HCT116 (cell line): ENCODE data around the gene MS4A15. TPM values are rescaled to one million over a fixed set of nuclear protein-coding genes. Genes with fewer than 3 reads are reported as not detected.

Experiments
- ATAC-seq: fragments of 200-7000 bp; cut with Tn5 transposase; 2 replicates; pipeline ENCODE4 v1.9.1; 2020; ENCODE audit warnings: mild to moderate bottlenecking, moderate library complexity
- BruUV-seq: library from RNA; stranded (reverse); fragments of 400-500 nt; replicated peaks from 2 replicates; lab custom pipeline; 2021; lab: Mats Ljungman, UMichigan
- CTCF ChIA-PET: fragments of 300-600 bp; sonication (Branson Sonifier 250); formaldehyde crosslinking; loops from one replicate; lab custom pipeline; 2021; ENCODE audit warnings: antibody characterized with exemption; lab: Charles Lee
- POLR2A ChIA-PET: fragments of 300-600, 350-600 bp; sonication (Branson Sonifier 250); formaldehyde crosslinking; loops from one replicate; lab custom pipeline; 2021; ENCODE audit warnings: antibody characterized with exemption; lab: Charles Lee
- RAD21 ChIA-PET, 2 experiments: fragments of 300-600 bp; sonication (Branson Sonifier 250); formaldehyde crosslinking; loops; one replicate each; lab custom pipeline; 2023; ENCODE audit warnings: low total read pairs in 2 of 2; ENCODE audit not compliant: uncharacterized antibody in 2 of 2, unreplicated experiment in 2 of 2, low non-redundant PET in 1 of 2; lab: Charles Lee
- DNase-seq: peaks from one replicate; pipeline ENCODE4 v3.0.0-alpha.2; 2010; ENCODE audit warnings: low read depth, low spot score
- H2AFZ ChIP-seq: fragments of 200-600 bp; shearing (Covaris generic), sonication (generic); 2 replicates; pipeline ENCODE4 v1.6.1; 2017; ENCODE audit warnings: low read depth, mixed run types, mixed read lengths, antibody characterized with exemption, low read length; ENCODE audit not compliant: poor library complexity, severe bottlenecking
- H3K27ac ChIP-seq: 2 replicates; pipeline ENCODE4 v1.5.1; 2012; ENCODE audit warnings: low read depth, low read length
- H3K27me3 ChIP-seq: fragments of 200-600 bp; sonication (generic); 2 replicates; pipeline ENCODE4 v1.6.1; 2016; ENCODE audit warnings: mixed run types, low read length, mixed read lengths; ENCODE audit not compliant: insufficient read depth
- H3K36me3 ChIP-seq, 2 experiments: fragments of 200-500 bp in 1 of 2; fragments of 200-600 bp in 1 of 2; sonication (Bioruptor generic) in 1 of 2; sonication (generic) in 1 of 2; 2 replicates each; pipeline versions ENCODE4 v1.5.1 to v1.6.1; 2014 to 2016; ENCODE audit warnings: low read length in 2 of 2, inconsistent platforms in 1 of 2, mixed read lengths in 1 of 2, mixed run types in 1 of 2; ENCODE audit not compliant: insufficient read depth in 2 of 2, control insufficient read depth in 1 of 2
- H3K4me1 ChIP-seq, 2 experiments: fragments of 200-600 bp in 1 of 2; sonication (generic) in 1 of 2; 2 replicates each; pipeline versions ENCODE4 v1.5.1 to v1.6.1; 2012 to 2017; ENCODE audit warnings: low read length in 2 of 2, inconsistent platforms in 1 of 2, mild to moderate bottlenecking in 1 of 2, mixed read lengths in 1 of 2, mixed run types in 1 of 2, moderate library complexity in 1 of 2; ENCODE audit not compliant: insufficient read depth in 2 of 2, control insufficient read depth in 1 of 2
- H3K4me2 ChIP-seq: fragments of 200-600 bp; sonication (generic); 2 replicates; pipeline ENCODE4 v1.6.1; 2017; ENCODE audit warnings: mixed run types, low read length, mixed read lengths
- H3K4me3 ChIP-seq, 2 experiments: fragments of 200-600 bp in 1 of 2; sonication (generic) in 1 of 2; replicated peaks in 1 of 2; 2 replicates each; pipeline ENCODE4 v1.5.1; 2011 to 2016; ENCODE audit warnings: low read length in 2 of 2, control low read depth in 1 of 2, low read depth in 1 of 2, mild to moderate bottlenecking in 1 of 2, mixed read lengths in 1 of 2, mixed run types in 1 of 2
- H3K79me2 ChIP-seq: fragments of 200-600 bp; sonication (generic); 2 replicates; pipeline ENCODE4 v1.6.1; 2017; ENCODE audit warnings: mild to moderate bottlenecking, mixed run types, low read length, moderate library complexity, mixed read lengths; ENCODE audit not compliant: insufficient read depth
- H3K9ac ChIP-seq: fragments of 200-600 bp; sonication (generic); 2 replicates; pipeline ENCODE4 v1.6.1; 2016; ENCODE audit warnings: low read length, mixed read lengths
- H3K9me2 ChIP-seq: fragments of 200-600 bp; sonication (generic), shearing (Covaris generic); 2 replicates; pipeline ENCODE4 v1.6.1; 2017; ENCODE audit warnings: mixed run types, mild to moderate bottlenecking, moderate library complexity; ENCODE audit not compliant: insufficient read depth
- H3K9me3 ChIP-seq, 2 experiments: fragments of 200-500 bp in 1 of 2; fragments of 200-600 bp in 1 of 2; sonication (Bioruptor generic) in 1 of 2; sonication (generic) in 1 of 2; 2 replicates each; pipeline ENCODE4 v1.6.1; 2014 to 2017; ENCODE audit warnings: low read length in 2 of 2, mixed read lengths in 2 of 2, inconsistent platforms in 1 of 2, low read depth in 1 of 2, mild to moderate bottlenecking in 1 of 2, mixed run types in 1 of 2, moderate library complexity in 1 of 2; ENCODE audit not compliant: control insufficient read depth in 1 of 2, insufficient read depth in 1 of 2
- H4K20me1 ChIP-seq: fragments of 200-600 bp; sonication (generic), shearing (Covaris generic); 2 replicates; pipeline ENCODE4 v1.6.1; 2017; ENCODE audit warnings: mixed run types, mild to moderate bottlenecking, moderate library complexity; ENCODE audit not compliant: insufficient read depth
- CEBPB ChIP-seq: IDR thresholded peaks from 2 replicates; pipeline ENCODE4 v1.6.1; 2012; ENCODE audit warnings: low read depth
- CTCF ChIP-seq, 3 experiments: fragments of 200-600 bp in 1 of 3; sonication (generic) in 1 of 3; IDR thresholded peaks in 2 of 3; conservative IDR thresholded peaks in 1 of 3; 2 replicates each; pipeline ENCODE4 v1.5.1; 2012 to 2017; ENCODE audit warnings: low read depth in 2 of 3, low read length in 2 of 3, antibody characterized with exemption in 1 of 3, borderline replicate concordance in 1 of 3, control low read depth in 1 of 3, mild to moderate bottlenecking in 1 of 3, mixed read lengths in 1 of 3, mixed run types in 1 of 3, moderate library complexity in 1 of 3; ENCODE audit not compliant: insufficient read depth in 1 of 3
- EGR1 ChIP-seq: IDR thresholded peaks from 2 replicates; pipeline ENCODE4 v1.6.1; 2012; ENCODE audit warnings: low read depth
- ELF1 ChIP-seq: IDR thresholded peaks from 2 replicates; pipeline ENCODE4 v1.6.1; 2012; ENCODE audit warnings: low read depth, borderline replicate concordance
- JUND ChIP-seq: IDR thresholded peaks from 2 replicates; pipeline ENCODE4 v1.6.1; 2012
- MAX ChIP-seq: IDR thresholded peaks from 2 replicates; pipeline ENCODE4 v1.6.1; 2012
- RAD21 ChIP-seq: IDR thresholded peaks from 2 replicates; pipeline ENCODE4 v1.6.1; 2012; ENCODE audit warnings: low read depth, mild to moderate bottlenecking
- REST ChIP-seq: IDR thresholded peaks from 2 replicates; pipeline ENCODE4 v1.6.1; 2012; ENCODE audit warnings: low read depth
- SP1 ChIP-seq: IDR thresholded peaks from 2 replicates; pipeline ENCODE4 v1.6.1; 2012; ENCODE audit warnings: low read depth
- SRF ChIP-seq: IDR thresholded peaks from 2 replicates; pipeline ENCODE4 v1.6.1; 2012; ENCODE audit warnings: low read depth
- TCF7L2 ChIP-seq: IDR thresholded peaks from 2 replicates; pipeline ENCODE4 v1.7.0; 2011; ENCODE audit warnings: borderline replicate concordance, inconsistent platforms; ENCODE audit not compliant: insufficient read depth, insufficient read length; ENCODE audit errors: extremely low read depth
- ZBTB33 ChIP-seq: IDR thresholded peaks from 2 replicates; pipeline ENCODE4 v1.6.1; 2011; ENCODE audit warnings: mild to moderate bottlenecking, low read length, moderate library complexity; ENCODE audit not compliant: insufficient replicate concordance; ENCODE audit errors: extremely low read depth
- intact Hi-C: fragments of 100-400 bp; cut with micrococcal nuclease; formaldehyde crosslinking; loops from 2 replicates; pipeline ENCODE4 v1.10.0; 2022
- total RNA-seq: library from RNA; stranded (reverse); gene quantifications from one replicate; pipeline ENCODE4 v1.2.1, GENCODE V29; 2021; ENCODE audit not compliant: unreplicated experiment

Gene MS4A15
- total RNA-seq, 1 experiment from 2014 or later = 1.5 TPM

GRCh38 chr11:60810569-60810968 is 53.9 kb downstream of the MS4A15 start:
- no peaks in the 10 kb centered on the region for H3K36me3 ChIP-seq
- H3K27ac ChIP-seq = no peak overlapping the region
- no peak overlapping the region for H3K4me2 ChIP-seq
- BruUV-seq = no TSS peak
- TF ChIP-seq CTCF (IDR thresholded peaks at IDR 0.05 in 2 of 3, conservative IDR thresholded peaks at IDR 0.05 in 1 of 3; ENCODE audit: borderline replicate concordance in 1 of 3, insufficient read depth in 1 of 3, low read depth in 2 of 3, low read length in 2 of 3) = no peak
- no peak for TF ChIP-seq SP1
- TF ChIP-seq CEBPB = no peak
- no peak for TF ChIP-seq ELF1
- TF ChIP-seq SRF = no peak
- TF ChIP-seq TCF7L2 = no peak
- TF ChIP-seq MAX = no peak
- no peak for TF ChIP-seq REST
- no peak for TF ChIP-seq RAD21
- TF ChIP-seq JUND = no peak
- TF ChIP-seq EGR1 = no peak
- no peak for TF ChIP-seq ZBTB33
- TF ChIP-seq, all 23 proteins: peak for 0
- no peaks in the 10 kb centered on the region for H3K4me1 ChIP-seq
- ATAC-seq (no peak), DNase-seq (no peak)
- POLR2A ChIA-PET = no interaction called here
- H3K9ac ChIP-seq = no peak overlapping the region
- H3K9me3 ChIP-seq = no peaks in the 10 kb centered on the region
- H3K4me3 ChIP-seq = no peak overlapping the region
- no peaks in the 10 kb centered on the region for H3K79me2 ChIP-seq
- CTCF ChIA-PET = no interaction called here
- intact Hi-C loops = no loop called here
- H2AFZ ChIP-seq = no peak overlapping the region
- RAD21 ChIA-PET = no interaction called here
- no peaks in the 10 kb centered on the region for H4K20me1 ChIP-seq
- H3K9me2 ChIP-seq = no peaks in the 10 kb centered on the region
- H3K27me3 ChIP-seq = no peaks in the 10 kb centered on the region
